HG03095 (cell line): ENCODE data around the gene TCEA3.

Experiments used
- ATAC-seq: cut with Tn5 transposase; IDR thresholded peaks from one replicate; pipeline ENCODE4 v1.9.1; 2021; ENCODE audit warnings: moderate library complexity; ENCODE audit not compliant: unreplicated experiment

The TCEA3 gene

GRCh38 chr1:23424293-23425192 is at the start of gene TCEA3:
Gene TCEA3, minus strand, starts transcription at chr1:23424748. Its CDS starts 115 bp downstream, at chr1:23424633.
- ATAC-seq = no peak

GRCh38 chr1:23473037-23473800 is 48.7 kb upstream of the TCEA3 start:
- no peak for ATAC-seq

DNA sequence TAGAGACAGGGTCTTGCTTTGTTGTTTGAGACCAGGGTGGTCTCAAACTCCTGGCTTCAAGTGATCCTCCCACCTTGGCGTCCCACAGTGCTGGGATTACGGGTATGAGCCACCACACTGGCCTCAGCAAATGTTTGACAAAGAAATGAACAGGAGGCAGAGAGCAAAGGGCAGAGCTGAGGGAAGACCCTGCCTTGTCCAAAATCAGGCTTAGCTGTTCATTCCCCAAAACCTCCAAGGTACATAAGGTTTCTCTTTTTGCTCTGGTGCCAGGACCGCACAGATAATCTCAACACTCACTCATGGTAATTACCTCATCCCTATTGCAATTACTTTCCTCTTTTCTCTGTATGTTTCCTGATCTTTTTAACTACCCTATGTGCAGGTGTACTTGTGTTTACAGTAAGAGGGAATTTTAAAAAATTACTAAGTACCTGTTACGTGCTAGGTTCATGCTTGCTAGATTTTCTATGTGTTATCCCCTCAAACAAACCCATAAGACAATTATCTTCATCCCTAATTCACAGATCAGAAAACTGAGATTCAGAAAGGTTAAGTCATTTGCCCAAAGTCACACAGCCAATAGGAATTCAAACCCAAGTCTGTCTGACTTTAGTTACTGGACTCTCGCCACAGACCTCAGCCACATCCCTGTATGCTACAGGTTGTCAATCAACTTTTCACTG is 47.9 kb upstream of the TCEA3 start:
- no peak for ATAC-seq

GRCh38 chr1:23471473-23472075 is 47.0 kb upstream of the TCEA3 start:
- ATAC-seq = no peak

GRCh38 chr1:23470282-23471070 is 45.9 kb upstream of the TCEA3 start:
- no peak for ATAC-seq

DNA sequence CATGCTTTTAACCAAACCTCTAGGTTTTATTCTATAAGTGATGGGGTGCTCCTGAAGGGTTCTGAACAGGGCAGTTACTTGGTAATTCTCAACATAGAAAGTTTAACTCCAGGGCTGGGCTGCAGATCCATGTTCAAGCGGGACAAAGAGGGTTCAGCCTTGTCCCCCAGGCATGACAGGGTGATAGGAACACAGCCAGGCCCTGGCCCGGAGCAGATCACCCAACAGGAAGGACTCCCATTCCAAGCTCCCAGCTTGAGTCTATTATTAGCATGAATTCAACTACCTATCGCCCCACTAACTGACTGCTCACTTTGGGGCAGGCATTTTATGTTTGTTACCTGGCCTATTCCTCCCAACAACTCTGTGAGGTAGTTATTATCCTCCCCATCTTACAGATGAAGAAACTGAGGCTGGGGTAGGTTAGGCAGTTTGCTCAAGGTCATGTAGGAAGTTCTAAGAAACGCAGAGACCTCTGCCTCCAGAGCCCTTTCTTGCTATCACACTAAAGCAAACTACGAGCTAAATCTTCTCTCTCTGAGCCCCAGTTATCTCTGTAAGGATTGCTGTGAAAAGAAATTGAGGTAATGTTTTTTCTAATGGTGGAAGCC is 44.9 kb upstream of the TCEA3 start:
- no peak for ATAC-seq

DNA sequence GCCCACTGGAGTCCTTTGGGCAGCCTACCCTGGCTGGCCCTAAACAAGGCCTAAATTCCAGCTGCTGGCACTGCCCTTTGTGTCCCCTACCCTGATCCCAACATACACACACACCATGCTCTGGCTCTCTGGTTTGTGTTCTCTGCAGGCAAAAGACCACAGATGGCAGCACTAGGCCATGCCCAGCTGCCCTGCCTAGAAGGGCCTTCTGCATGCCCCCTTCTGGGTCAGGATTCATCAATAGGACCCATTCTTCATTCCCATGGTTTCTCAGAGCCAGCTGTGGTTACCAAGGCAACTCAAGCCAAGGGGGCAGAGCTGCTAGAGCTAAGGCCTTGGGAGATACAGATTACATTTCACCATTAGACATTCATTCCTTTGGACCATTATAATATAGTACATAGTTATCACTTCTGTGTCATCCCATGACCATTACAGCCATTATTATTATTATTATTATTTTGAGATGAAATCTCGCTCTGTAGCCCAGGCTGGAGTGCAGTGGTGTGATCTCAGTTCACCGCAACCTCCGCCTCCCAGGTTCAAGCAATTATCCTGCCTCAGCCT is 42.0 kb upstream of the TCEA3 start:
- ATAC-seq = no peak

DNA sequence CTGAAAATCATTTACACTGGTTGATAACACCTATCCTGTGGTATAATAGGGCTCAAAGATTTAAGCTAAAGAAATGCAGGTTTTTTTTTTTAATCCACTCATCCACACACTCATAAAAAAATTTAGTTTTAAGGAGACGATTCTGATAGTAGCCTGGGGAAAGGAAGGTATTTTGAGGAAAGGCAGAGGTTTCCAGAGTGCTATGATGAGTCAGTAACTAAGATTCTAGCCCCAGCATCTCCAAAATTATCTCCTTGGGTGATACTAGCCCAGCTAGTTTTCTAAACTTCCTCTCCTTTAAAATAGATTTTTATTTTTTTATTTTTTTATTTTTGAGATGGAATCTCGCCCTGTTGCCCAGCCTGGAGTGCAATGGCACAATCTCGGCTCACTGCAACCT is 38.7 kb upstream of the TCEA3 start:
- no peak for ATAC-seq

GRCh38 chr1:23462766-23463165 is 38.2 kb upstream of the TCEA3 start:
- no peak for ATAC-seq

- no peak for ATAC-seq
These were observed 36.5 kb upstream of the TCEA3 start for GRCh38 chr1:23461050-23461449.

- ATAC-seq = no peak
These were observed 36.0 kb upstream of the TCEA3 start for GRCh38 chr1:23460519-23460918.

- ATAC-seq = no peak
These were observed 34.8 kb upstream of the TCEA3 start for GRCh38 chr1:23459338-23459757.

- ATAC-seq = no peak
These were observed 31.7 kb upstream of the TCEA3 start for GRCh38 chr1:23456226-23456625.

DNA sequence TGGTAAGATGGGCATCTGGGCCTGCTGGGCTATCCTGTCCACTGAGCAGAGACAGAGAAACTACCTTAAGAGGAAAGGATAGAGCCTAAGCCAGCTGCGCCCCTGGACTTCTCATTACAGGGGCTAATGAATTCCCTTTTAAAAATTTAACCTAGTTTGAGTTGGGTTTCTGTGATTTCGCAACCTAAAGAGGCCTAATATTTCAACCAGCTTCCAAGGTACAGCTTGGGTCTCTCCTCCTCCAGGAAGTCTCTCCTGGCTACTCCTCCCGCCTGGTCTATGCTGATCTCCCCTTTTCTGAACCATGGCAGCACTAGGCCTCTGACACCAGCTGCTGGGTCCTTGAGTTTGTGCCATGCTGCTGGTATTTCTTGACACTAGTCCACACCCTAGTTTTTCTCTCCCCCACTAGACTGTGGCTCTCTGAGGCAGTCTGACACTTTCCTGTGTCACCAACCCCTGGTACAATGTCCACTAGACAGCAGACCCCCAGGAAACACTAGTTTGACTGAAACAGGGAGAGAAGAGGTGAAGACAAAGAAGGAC is 29.0 kb upstream of the TCEA3 start:
- no peak for ATAC-seq

GRCh38 chr1:23452011-23452411 is 27.5 kb upstream of the TCEA3 start:
- ATAC-seq = no peak

DNA sequence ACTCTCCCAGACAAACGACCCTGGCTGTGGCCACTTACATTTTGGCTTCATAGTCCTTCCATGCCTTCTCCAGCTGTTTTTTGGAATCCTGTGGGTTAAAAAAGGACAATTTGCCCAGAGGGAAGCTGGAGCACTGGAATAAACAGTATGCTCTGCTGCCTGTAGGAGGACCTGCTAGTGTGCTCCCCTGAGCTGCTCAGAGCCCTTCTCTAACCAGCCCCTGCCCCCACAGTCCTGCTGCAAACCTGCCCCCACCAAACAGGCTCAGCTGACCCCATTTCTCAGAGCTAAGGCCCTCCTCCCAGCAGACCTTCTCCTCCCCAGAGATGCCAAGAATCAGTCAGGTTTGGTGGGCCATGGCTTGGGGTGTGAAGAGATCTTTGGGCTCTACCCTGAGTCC is 26.9 kb upstream of the TCEA3 start:
- no peak for ATAC-seq

DNA sequence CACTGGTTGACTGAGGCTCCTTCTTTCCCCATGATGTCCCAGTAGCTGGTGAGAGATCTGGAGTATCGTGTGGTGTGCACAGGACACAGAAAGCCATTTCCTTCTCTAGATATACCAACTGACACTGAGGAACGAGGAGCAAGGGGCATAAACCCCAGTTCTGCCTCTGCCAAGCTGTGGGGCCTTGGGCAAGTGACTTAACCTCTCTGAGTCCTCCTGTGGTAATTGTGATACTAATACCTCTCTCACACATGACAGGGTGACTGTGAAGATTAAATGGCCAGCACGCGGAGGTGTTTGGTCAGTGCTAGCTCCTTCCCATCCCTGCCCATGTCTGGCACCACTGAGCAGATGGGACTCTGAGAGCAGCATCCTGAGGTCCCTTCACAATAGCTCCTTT is 26.3 kb upstream of the TCEA3 start:
- no peak for ATAC-seq

DNA sequence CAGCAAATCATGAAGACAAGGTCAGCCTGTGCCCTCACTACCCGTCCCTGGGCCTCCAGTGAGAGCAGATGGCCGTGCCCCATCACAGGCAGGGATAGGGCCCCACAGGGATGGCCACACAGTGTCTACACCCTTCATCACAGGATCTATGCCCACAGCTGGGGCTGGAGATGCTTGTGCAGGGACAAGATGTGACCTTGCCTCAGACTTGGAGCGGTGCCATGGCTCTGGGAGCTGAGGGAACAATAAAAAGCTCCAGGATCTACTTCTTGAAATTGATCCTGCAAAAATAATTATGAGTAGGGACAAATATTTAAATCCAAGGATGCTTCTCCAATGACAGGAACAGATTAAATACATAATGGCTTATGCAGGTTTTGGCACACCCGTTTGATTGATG is 25.4 kb upstream of the TCEA3 start:
- ATAC-seq = no peak

GRCh38 chr1:23449306-23449705 is 24.8 kb upstream of the TCEA3 start:
- ATAC-seq = no peak
